GM12864 (cell line): ENCODE results near the gene ABTB1.

Experiments used
- DNase-seq: peaks from one replicate; pipeline ENCODE4 v3.0.0-alpha.2; 2011; ENCODE audit warnings: low read depth
- H3K4me3 ChIP-seq: 2 replicates; pipeline ENCODE4 v1.5.1; 2011; ENCODE audit warnings: mild to moderate bottlenecking, low read depth, low read length, control low read depth
- TF ChIP-seq, protein P1 (sequence below): IDR thresholded peaks from 2 replicates; pipeline ENCODE4 v1.5.1; 2011; ENCODE audit warnings: low read depth, mild to moderate bottlenecking, moderate library complexity, low read length, control low read depth, inconsistent platforms; ENCODE audit errors: missing control alignments

The ABTB1 gene

DNA sequence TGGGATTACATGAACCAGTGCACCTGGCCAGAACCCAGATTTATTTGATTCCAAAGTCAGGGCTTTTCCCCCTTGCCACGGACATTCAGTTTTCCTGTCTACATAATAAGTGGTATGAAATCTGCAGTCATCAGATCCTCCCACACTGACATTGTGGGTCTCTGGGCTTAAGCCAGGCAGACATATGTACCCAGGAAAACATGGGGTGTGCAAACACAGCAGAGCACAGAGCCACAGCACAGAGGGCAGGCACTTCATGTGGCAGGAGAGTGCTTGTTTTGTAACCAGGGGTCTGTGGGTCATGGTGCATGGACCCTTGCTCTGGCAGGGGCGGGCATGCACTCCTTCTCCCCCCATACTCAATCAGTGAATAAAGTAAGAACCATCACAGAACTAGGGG, 6.1 kb upstream of the ABTB1 start:
- no peak for DNase-seq
- no peak overlapping the region for H3K4me3 ChIP-seq
- TF ChIP-seq, protein P1, sequence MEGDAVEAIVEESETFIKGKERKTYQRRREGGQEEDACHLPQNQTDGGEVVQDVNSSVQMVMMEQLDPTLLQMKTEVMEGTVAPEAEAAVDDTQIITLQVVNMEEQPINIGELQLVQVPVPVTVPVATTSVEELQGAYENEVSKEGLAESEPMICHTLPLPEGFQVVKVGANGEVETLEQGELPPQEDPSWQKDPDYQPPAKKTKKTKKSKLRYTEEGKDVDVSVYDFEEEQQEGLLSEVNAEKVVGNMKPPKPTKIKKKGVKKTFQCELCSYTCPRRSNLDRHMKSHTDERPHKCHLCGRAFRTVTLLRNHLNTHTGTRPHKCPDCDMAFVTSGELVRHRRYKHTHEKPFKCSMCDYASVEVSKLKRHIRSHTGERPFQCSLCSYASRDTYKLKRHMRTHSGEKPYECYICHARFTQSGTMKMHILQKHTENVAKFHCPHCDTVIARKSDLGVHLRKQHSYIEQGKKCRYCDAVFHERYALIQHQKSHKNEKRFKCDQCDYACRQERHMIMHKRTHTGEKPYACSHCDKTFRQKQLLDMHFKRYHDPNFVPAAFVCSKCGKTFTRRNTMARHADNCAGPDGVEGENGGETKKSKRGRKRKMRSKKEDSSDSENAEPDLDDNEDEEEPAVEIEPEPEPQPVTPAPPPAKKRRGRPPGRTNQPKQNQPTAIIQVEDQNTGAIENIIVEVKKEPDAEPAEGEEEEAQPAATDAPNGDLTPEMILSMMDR = no peak

DNA sequence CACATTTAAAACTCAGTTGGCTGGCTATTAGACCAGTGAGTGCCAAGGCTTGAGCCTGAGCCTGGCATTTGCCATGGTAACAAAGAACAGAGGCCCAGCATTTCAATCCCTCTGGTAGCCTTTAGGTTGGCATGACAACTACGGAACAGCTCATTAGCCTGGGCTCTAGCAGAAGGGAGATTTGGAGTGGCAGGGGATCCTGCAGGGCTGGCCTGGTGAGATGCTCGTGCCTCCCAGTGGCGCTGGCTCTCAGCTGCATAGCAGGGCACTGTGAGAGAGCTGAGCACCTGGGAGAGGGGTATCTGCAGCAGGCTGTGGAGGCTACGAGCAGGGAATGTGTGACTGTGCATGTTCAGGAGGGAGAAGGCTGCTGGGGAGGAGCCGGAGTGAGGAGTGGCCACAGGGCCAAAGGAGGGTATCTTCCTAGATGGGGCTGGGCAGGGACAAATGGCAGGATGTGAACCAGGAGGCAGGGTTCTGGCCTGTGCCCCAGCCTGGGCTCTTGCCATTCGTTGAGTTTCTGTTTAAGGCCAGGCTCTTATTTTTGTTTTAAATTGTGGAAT, 5.6 kb upstream of the ABTB1 start:
- no peak for DNase-seq
- no peak overlapping the region for H3K4me3 ChIP-seq
- TF ChIP-seq, protein P1 = no peak

DNA sequence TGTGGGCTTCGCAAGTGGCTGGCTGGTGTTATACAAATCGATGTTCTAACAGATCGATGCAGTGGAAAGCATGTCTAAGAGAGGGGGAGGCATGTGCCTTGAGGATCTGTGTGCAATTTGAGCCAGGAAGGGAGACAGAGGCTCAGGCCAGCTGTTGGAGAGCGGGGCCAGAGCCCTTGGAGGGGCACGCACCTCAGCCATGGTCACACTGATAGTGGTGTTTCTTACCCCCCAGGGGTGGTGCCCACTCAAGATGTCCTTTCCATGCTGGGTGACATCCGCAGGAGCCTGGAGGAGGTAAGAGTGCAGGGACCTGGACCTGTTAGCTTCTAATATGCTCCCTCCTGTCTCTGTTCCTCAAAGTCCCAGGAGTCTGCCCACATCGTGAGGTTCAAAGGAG, 3.8 kb upstream of the ABTB1 start:
- DNase-seq = no peak
- TF ChIP-seq, protein P1 = no peak
- no peak overlapping the region for H3K4me3 ChIP-seq

DNA sequence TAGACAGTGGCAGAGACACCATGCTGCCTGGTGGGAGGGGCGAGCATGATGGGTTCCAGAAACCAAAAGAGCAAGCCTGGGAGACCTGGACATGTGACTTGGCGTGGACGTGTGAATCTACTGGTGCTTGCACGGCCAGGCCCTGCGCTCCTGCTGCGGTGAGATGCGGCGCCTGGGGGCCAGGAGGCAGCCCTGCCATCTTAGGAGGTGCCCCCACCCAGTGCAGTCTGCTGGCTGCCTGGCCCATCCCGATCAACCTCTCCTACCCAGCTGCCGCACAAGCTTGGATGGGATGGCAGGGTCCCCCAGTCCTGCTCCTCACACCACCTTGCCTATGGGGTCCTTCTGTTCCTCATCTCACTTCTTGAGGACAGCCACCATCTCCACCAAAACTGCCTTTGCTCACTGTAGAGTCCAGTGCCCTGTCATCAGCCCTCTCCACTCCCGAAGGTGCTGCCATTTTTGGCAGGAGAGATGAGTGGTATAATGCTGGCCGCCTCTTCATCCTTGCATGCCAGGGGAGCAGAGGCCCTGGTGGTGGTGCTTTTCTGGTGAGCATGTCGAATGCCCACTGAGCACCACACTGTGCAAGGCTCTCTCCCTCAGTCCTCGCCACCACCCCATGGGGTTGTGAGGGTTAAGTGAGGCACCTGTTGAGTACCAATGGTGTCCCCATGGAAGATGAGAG, 3.1 kb upstream of the ABTB1 start:
- TF ChIP-seq, protein P1 = no peak
- no peak overlapping the region for H3K4me3 ChIP-seq
- no peak for DNase-seq

DNA sequence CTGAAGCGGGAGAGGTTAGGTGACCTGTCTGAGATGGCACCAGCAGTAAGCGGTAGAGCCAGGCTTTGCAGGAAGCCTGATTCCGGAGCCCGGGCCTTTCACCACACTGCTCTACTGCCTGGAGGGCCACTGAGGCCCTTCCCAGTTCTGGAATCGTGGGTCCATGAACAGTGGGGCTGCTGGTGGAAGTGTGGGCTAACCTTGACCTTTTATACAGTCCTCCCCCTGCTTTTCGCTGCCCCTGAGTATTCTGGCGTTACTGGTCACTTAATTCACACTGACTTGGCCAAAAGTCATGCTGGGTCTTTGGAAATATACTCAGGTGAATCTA, 2.6 kb upstream of the ABTB1 start:
- no peak for DNase-seq
- TF ChIP-seq, protein P1 = no peak
- no peak overlapping the region for H3K4me3 ChIP-seq

DNA sequence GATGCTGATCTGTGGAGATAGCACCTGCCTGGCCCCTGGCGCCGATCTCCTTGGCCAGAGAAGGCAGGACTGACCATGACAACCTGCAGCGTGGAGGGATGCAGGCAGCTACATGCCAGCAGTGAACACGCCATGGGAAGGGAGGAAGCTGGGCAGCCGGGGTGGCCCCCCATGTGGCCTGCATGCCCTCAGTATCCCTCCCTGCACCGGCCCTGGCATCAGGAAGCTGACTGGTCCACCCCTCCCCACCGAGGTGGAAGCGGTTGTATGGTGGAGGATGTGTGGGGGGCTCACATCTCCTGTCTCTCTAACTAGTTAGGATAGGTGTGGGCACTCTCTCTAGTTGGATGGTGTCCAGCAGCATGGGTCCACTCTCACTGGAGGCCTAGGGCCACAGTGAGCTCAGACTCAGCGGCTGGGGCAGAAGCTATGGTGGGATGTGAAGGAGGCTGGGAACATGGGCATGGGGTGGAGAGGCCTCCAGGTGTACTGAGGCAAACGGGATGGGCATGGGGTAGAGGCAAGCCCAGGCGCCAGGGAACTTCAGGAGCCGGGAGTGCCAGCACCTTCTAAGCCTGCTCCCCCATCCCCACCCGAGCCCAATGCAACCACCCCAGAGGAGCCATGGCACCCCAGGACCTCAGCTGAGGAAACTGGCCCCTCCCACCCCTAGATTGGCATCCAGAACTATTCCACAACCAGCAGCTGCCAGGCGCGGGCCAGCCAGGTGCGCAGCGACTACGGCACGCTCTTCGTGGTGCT, 1.8 kb upstream of the ABTB1 start:
- H3K4me3 ChIP-seq = no peak overlapping the region
- DNase-seq = no peak
- TF ChIP-seq, protein P1 = no peak
